Kidney (tissue), 14 donors: ENCODE data around the gene CRABP2. TPM values are rescaled to one million over a fixed set of nuclear protein-coding genes. Genes with fewer than 3 reads are reported as not detected.

Source experiments
- DNase-seq, 5 donors: peaks; one replicate each; pipeline ENCODE4 v3.0.0-alpha.2; 2013 to 2020
- FAIRE-seq: peaks from 2 replicates; lab custom pipeline; 2012; peaks lifted over from hg19 to GRCh38; lab: Jason Lieb, UNC
- H3K27ac ChIP-seq, 2 donors: one replicate each; pipeline ENCODE4 v1.7.0; 2013; ENCODE audit warnings: low read depth in 2 of 2, low read length in 2 of 2, inconsistent platforms in 1 of 2
- H3K27me3 ChIP-seq: one replicate; pipeline ENCODE4 v1.7.1; 2013; ENCODE audit warnings: low read length, inconsistent platforms; ENCODE audit not compliant: control insufficient read depth, insufficient read depth
- H3K36me3 ChIP-seq, 3 donors: one replicate each; pipeline versions ENCODE4 v1.7.0 to v1.7.1; 2013; ENCODE audit warnings: low read length in 3 of 3, control low read depth in 1 of 3, inconsistent platforms in 1 of 3; ENCODE audit not compliant: insufficient read depth in 3 of 3, control insufficient read depth in 2 of 3
- H3K4me1 ChIP-seq, 3 donors: one replicate each; pipeline versions ENCODE4 v1.7.0 to v1.7.1; 2013; ENCODE audit warnings: low read length in 3 of 3, inconsistent platforms in 1 of 3, low read depth in 1 of 3; ENCODE audit not compliant: control insufficient read depth in 2 of 3, insufficient read depth in 2 of 3
- H3K4me3 ChIP-seq, 3 donors: one replicate each; pipeline versions ENCODE4 v1.7.0 to v1.8.1; 2013; ENCODE audit warnings: low read length in 3 of 3, control low read depth in 1 of 3, inconsistent platforms in 1 of 3
- H3K9ac ChIP-seq, 3 donors: one replicate each; pipeline versions ENCODE4 v1.7.0 to v1.7.1; 2013; ENCODE audit warnings: low read length in 3 of 3, control low read depth in 1 of 3, inconsistent platforms in 1 of 3
- H3K9me3 ChIP-seq, 3 donors: one replicate each; pipeline versions ENCODE4 v1.7.0 to v1.7.1; 2013; ENCODE audit warnings: low read length in 3 of 3, control low read depth in 1 of 3, inconsistent platforms in 1 of 3; ENCODE audit not compliant: control insufficient read depth in 2 of 3, insufficient read depth in 1 of 3
- intact Hi-C: fragments of 100-400 bp; cut with DNase I; formaldehyde crosslinking; loops from one replicate; pipeline ENCODE4 v1.11.1; 2022
- polyA plus RNA-seq: library from polyadenylated mRNA; stranded (reverse); fragments of 350-450 nt; fragmentation: Illumina TruSeq; extraction: RNeasy Lipid Tissue Mini Kit (QIAGEN cat#74804); gene quantifications from one replicate; pipeline ENCODE4 v1.2.3, GENCODE V29; 2014; ENCODE audit warnings: low read depth, low replicate concordance; ENCODE audit not compliant: insufficient read depth
- total RNA-seq: library from RNA; stranded (reverse); fragmentation: NEBNext Ultra II Directional; extraction: Animal tissue kit (Norgen Biotek cat#: 25700); gene quantifications from one replicate; pipeline ENCODE4 v1.2.1, GENCODE V29; 2021
- TF ChIP-seq, protein P1 (sequence below): IDR thresholded peaks from 3 replicates; pipeline ENCODE4 v1.5.1; 2012; ENCODE audit warnings: mild to moderate bottlenecking, moderate library complexity, borderline replicate concordance; ENCODE audit not compliant: insufficient read depth; ENCODE audit errors: extremely low read depth
- donor health status: control.
- donor health status: control.
- donor health status: control.
- donor health status: control.
- donor health status: control.
- donor health status: DM: yes; HTN: yes; CAD: no.
- donor health status: Normal renal cell carcinoma (clear cell type).

The CRABP2 gene
- total and polyA plus RNA-seq, 2 donors from 2014 or later, result 15.2 to 21.6 TPM

DNA sequence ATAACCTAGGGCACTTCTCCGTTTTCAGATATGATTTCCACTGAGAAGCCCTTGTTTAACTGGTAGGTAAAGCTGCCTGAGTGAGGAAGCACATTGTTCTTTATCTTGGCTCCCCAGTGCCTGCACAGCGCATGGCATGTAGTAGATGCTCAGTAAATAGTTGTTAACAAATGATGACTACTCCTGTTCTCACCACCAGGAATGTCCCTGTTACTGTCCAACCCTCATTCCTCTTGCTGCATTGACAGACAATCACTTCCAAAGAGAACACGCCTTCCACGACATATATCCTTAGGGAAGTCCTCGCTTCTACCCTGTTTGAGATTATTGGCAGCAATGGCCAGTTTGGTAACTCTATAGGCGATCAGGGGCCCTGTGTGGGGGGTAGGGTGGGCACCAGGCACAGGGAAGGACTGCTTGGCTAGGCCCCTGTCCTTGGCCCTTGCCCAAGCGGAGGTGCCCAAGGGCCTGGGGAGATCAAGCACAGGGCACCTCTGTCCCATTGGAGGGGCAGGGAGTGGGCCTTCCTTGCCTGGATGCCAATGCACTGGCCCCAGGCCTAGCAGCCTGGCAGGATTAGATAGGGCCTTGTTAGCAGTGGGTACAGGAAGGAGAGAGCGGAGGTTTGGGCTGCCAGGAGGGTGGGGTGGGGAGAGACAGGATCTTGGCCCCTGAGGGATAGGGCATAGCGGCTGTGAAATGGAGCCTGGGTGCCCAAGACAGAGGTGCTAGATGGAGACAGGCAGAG lies 38.3 kb downstream of the CRABP2 start:
- no peak for FAIRE-seq
- intact Hi-C loops, result no loop called here
- DNase-seq, result peak in 1 of 5 donors; percentile 48

DNA sequence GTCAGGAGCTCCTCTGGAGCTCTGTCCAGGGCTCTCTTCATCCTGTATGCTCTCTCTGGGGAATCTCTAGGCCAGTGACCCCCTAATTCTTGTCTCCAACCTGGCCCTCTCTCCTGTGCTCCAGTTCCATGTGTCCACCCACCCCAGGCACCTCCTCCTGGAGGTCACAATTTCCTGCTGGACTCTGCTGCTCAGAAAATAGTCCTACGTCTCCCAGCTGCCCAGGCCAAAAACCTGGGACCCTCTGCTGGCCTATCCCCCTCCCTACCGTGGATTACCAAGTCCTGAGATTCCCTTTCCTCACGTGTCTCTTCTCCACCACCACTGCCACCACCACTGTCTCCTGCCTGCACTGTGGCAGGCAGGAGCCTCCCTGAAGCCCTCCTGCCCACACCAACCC lies 39.8 kb downstream of the CRABP2 start:
- peaks cover 2 to 33% (median 23%) of the 10 kb centered on the region in 3 donors for H3K4me1 ChIP-seq
- no peaks in the 10 kb centered on the region for H3K36me3 ChIP-seq
- no peaks in the 10 kb centered on the region for H3K9me3 ChIP-seq
- peak overlapping the region; percentile 71 to 80 for H3K27ac ChIP-seq
- TF ChIP-seq, protein P1, sequence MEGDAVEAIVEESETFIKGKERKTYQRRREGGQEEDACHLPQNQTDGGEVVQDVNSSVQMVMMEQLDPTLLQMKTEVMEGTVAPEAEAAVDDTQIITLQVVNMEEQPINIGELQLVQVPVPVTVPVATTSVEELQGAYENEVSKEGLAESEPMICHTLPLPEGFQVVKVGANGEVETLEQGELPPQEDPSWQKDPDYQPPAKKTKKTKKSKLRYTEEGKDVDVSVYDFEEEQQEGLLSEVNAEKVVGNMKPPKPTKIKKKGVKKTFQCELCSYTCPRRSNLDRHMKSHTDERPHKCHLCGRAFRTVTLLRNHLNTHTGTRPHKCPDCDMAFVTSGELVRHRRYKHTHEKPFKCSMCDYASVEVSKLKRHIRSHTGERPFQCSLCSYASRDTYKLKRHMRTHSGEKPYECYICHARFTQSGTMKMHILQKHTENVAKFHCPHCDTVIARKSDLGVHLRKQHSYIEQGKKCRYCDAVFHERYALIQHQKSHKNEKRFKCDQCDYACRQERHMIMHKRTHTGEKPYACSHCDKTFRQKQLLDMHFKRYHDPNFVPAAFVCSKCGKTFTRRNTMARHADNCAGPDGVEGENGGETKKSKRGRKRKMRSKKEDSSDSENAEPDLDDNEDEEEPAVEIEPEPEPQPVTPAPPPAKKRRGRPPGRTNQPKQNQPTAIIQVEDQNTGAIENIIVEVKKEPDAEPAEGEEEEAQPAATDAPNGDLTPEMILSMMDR, result no peak
- intact Hi-C loops, result no loop called here
- no peaks in the 10 kb centered on the region for H3K27me3 ChIP-seq
- DNase-seq (no peak), FAIRE-seq (no peak)
- no peak overlapping the region for H3K4me3 ChIP-seq
- no peak overlapping the region for H3K9ac ChIP-seq

More for the DNA sequence above, 38.3 kb downstream of the CRABP2 start:
- Histone ChIP-seq H3K4me3 (no peak overlapping the region), H3K27ac (peak overlapping the region; percentile 54 to 85), H3K9ac (no peak overlapping the region), H3K27me3 (no peaks in the 10 kb centered on the region), H3K9me3 (no peaks in the 10 kb centered on the region), H3K4me1 (peaks cover 2 to 26% (median 17%) of the 10 kb centered on the region in 3 donors), H3K36me3 (peaks cover 0 to 2% (median 0%) of the 10 kb centered on the region in 3 donors)
- TF ChIP-seq, protein P1, result no peak

DNA sequence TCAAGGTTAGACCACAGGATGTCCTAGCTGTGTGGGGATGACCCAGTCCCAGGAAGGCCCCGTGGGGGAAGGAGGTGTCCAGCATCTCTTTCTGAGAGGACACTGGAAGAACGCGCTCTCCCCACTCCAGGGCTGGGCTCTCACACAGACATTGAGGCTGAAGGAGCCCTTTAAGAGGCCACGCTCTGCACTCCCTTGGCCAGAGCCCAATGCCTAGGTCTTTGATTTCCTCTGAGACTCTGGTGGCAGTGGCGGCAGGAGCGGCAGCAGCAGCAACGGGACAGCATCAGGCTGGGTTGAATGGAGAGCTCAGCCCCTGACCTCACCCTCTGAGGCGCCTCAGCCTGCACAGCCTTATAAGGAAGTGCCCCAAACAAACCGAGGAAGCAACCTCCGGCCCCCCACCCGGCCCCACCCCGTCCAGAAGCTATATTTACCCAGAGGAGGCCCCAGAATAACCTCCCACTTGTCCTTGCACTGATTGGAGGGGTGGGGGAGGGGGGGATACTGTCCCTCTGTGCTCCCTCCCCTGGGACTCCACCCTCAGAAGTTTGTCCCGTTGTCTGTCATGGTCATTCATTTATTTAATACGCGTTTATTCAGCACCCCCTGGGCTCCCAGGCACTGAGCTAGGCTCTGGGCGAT lies 40.5 kb downstream of the CRABP2 start:
- Histone ChIP-seq H3K9me3 (no peaks in the 10 kb centered on the region), H3K4me3 (no peak overlapping the region), H3K36me3 (no peaks in the 10 kb centered on the region), H3K27ac (peak overlapping the region; percentile 71 to 84), H3K4me1 (peaks cover 2 to 37% (median 23%) of the 10 kb centered on the region in 3 donors), H3K9ac (peak overlapping the region in 2 of 3 donors; percentile 26 to 52), H3K27me3 (no peaks in the 10 kb centered on the region)
- peak in 4 of 5 donors; percentile 49 to 92 (median 72) for DNase-seq
- intact Hi-C loops, result no loop called here
- FAIRE-seq, result no peak
- TF ChIP-seq, protein P1, result no peak
